ENCODE results near the gene DPF3.

Gene DPF3

DNA sequence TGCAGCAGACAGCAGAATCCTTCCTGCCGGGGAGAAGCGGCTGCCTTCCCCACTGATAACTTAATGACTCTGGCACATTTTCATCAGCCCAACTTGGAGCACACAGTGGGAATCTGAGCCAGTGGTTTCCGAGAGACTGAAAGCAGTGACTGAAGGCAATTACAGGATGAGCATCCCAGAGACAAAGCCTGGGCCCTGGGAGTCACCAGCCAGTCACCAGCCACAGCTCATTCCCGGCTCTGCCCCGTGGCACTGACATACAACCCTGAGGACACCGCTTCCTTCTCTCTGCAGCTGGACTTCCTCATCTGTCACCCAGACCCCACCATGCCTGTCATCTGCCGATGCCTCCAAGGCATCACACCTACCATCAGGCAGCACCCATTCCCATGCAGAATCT is 192.3 kb downstream of the DPF3 start:
- TF ChIP-seq NFIC (IDR thresholded peaks at IDR 0.05) (no peak), TAF1 (IDR thresholded peaks at IDR 0.05; ENCODE audit: low read depth) (no peak), FOXM1 (IDR thresholded peaks at IDR 0.05; ENCODE audit: borderline replicate concordance, low read depth) (no peak), YY1 (IDR thresholded peaks at IDR 0.05; ENCODE audit: low read depth) (no peak), EGR1 (IDR thresholded peaks at IDR 0.05) (no peak), TCF12 (IDR thresholded peaks at IDR 0.05; ENCODE audit: low read depth) (no peak), EP300 (IDR thresholded peaks at IDR 0.05; ENCODE audit: borderline replicate concordance) (no peak), RAD21 (IDR thresholded peaks at IDR 0.05; ENCODE audit: low read depth) (no peak), CEBPB (IDR thresholded peaks at IDR 0.05) (no peak), REST (IDR thresholded peaks at IDR 0.05; ENCODE audit: low read depth) (no peak), CREB1 (IDR thresholded peaks at IDR 0.05; ENCODE audit: low read depth) (no peak), TEAD4 (IDR thresholded peaks at IDR 0.05) (no peak), USF1 (IDR thresholded peaks at IDR 0.05) (no peak), ZBTB7A (IDR thresholded peaks at IDR 0.05; ENCODE audit: low read depth) (no peak)
- TF ChIP-seq, protein P1, sequence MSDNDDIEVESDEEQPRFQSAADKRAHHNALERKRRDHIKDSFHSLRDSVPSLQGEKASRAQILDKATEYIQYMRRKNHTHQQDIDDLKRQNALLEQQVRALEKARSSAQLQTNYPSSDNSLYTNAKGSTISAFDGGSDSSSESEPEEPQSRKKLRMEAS (IDR thresholded peaks at IDR 0.05), result no peak

GRCh38 chr14:72701237-72701565 is 192.7 kb downstream of the DPF3 start:
- TF ChIP-seq CREB1 (IDR thresholded peaks at IDR 0.05; ENCODE audit: low read depth) (no peak), FOXM1 (IDR thresholded peaks at IDR 0.05; ENCODE audit: borderline replicate concordance, low read depth) (no peak), USF1 (IDR thresholded peaks at IDR 0.05) (no peak), RAD21 (IDR thresholded peaks at IDR 0.05; ENCODE audit: low read depth) (no peak), TEAD4 (IDR thresholded peaks at IDR 0.05) (no peak), TCF12 (IDR thresholded peaks at IDR 0.05; ENCODE audit: low read depth) (no peak), ZBTB7A (IDR thresholded peaks at IDR 0.05; ENCODE audit: low read depth) (no peak), REST (IDR thresholded peaks at IDR 0.05; ENCODE audit: low read depth) (no peak), TAF1 (IDR thresholded peaks at IDR 0.05; ENCODE audit: low read depth) (no peak), NFIC (IDR thresholded peaks at IDR 0.05) (no peak), EP300 (IDR thresholded peaks at IDR 0.05; ENCODE audit: borderline replicate concordance) (no peak), CEBPB (IDR thresholded peaks at IDR 0.05) (no peak), EGR1 (IDR thresholded peaks at IDR 0.05) (no peak), YY1 (IDR thresholded peaks at IDR 0.05; ENCODE audit: low read depth) (no peak)
- TF ChIP-seq, protein P1 (IDR thresholded peaks at IDR 0.05), result no peak

GRCh38 chr14:72700338-72701236 is 193.3 kb downstream of the DPF3 start:
- TF ChIP-seq FOXM1 (IDR thresholded peaks at IDR 0.05; ENCODE audit: borderline replicate concordance, low read depth) (no peak), TAF1 (IDR thresholded peaks at IDR 0.05; ENCODE audit: low read depth) (no peak), TEAD4 (IDR thresholded peaks at IDR 0.05) (no peak), USF1 (IDR thresholded peaks at IDR 0.05) (no peak), CEBPB (IDR thresholded peaks at IDR 0.05) (no peak), NFIC (IDR thresholded peaks at IDR 0.05) (no peak), ZBTB7A (IDR thresholded peaks at IDR 0.05; ENCODE audit: low read depth) (no peak), YY1 (IDR thresholded peaks at IDR 0.05; ENCODE audit: low read depth) (no peak), TCF12 (IDR thresholded peaks at IDR 0.05; ENCODE audit: low read depth) (no peak), RAD21 (IDR thresholded peaks at IDR 0.05; ENCODE audit: low read depth) (no peak), EP300 (IDR thresholded peaks at IDR 0.05; ENCODE audit: borderline replicate concordance) (no peak), REST (IDR thresholded peaks at IDR 0.05; ENCODE audit: low read depth) (no peak), CREB1 (IDR thresholded peaks at IDR 0.05; ENCODE audit: low read depth) (no peak), EGR1 (IDR thresholded peaks at IDR 0.05) (no peak)
- TF ChIP-seq, protein P1 (IDR thresholded peaks at IDR 0.05), result no peak
